Activated T-helper 17 cell treated with anti-CD3 and anti-CD28 coated beads, Interleukin-2, amount 50 U/mL, for 72 hours (primary cell): Measurements from ENCODE around the gene CYP27C1. TPM values are rescaled to one million over a fixed set of nuclear protein-coding genes. Genes with fewer than 3 reads are reported as not detected.

Source experiments
- ATAC-seq: fragments of 150-1000 bp; cut with Tn5 transposase; replicated peaks from 2 replicates; pipeline ENCODE4 v1.10.0; 2021; ENCODE audit warnings: mild to moderate bottlenecking, moderate library complexity
- H3K27ac Mint-ChIP-seq: one replicate; pipeline ENCODE4 v1.8.0; 2022; ENCODE audit warnings: mixed read lengths
- H3K27me3 Mint-ChIP-seq: one replicate; pipeline ENCODE4 v1.8.0; 2022; ENCODE audit warnings: mixed read lengths
- H3K36me3 Mint-ChIP-seq: one replicate; pipeline ENCODE4 v1.8.0; 2022; ENCODE audit warnings: low read depth, mild to moderate bottlenecking, mixed read lengths
- H3K4me1 Mint-ChIP-seq: one replicate; pipeline ENCODE4 v1.8.0; 2022; ENCODE audit warnings: mixed read lengths
- H3K4me3 Mint-ChIP-seq: one replicate; pipeline ENCODE4 v1.8.0; 2022; ENCODE audit warnings: mild to moderate bottlenecking, mixed read lengths
- H3K9me3 Mint-ChIP-seq: one replicate; pipeline ENCODE4 v1.8.0; 2022; ENCODE audit warnings: mixed read lengths
- total RNA-seq, 2 donors: library from RNA; stranded (reverse); gene quantifications; one replicate each; pipeline ENCODE4 v1.2.3, GENCODE V29; 2022

CYP27C1 gene
- total RNA-seq, 2 donors from 2014 or later = not detected

- Mint-ChIP-seq H3K9me3 (no peaks in the 10 kb centered on the region), H3K4me1 (no peaks in the 10 kb centered on the region), H3K4me3 (no peak overlapping the region), H3K27ac (no peak overlapping the region), H3K36me3 (no peaks in the 10 kb centered on the region), H3K27me3 (peaks cover 4% of the 10 kb centered on the region)
- ATAC-seq = no peak
Measured at GRCh38 chr2:127162261-127163089, 57.6 kb downstream of the CYP27C1 start.

GRCh38 chr2:127161176-127162136 lies 58.6 kb downstream of the CYP27C1 start:
- no peaks in the 10 kb centered on the region for H3K9me3 Mint-ChIP-seq
- H3K4me1 Mint-ChIP-seq = no peaks in the 10 kb centered on the region
- H3K4me3 Mint-ChIP-seq = no peak overlapping the region

GRCh38 chr2:127160676-127161075 lies 59.4 kb downstream of the CYP27C1 start:
- no peaks in the 10 kb centered on the region for H3K36me3 Mint-ChIP-seq
- peaks cover 6% of the 10 kb centered on the region for H3K27me3 Mint-ChIP-seq
- no peaks in the 10 kb centered on the region for H3K4me1 Mint-ChIP-seq
- H3K27ac Mint-ChIP-seq = peak overlapping the region; percentile 22
- H3K4me3 Mint-ChIP-seq = no peak overlapping the region
- H3K9me3 Mint-ChIP-seq = no peaks in the 10 kb centered on the region
- ATAC-seq = no peak

More at GRCh38 chr2:127161176-127162136, 58.6 kb downstream of the CYP27C1 start:
- ATAC-seq = no peak
- peaks cover 4% of the 10 kb centered on the region for H3K27me3 Mint-ChIP-seq
- H3K36me3 Mint-ChIP-seq = no peaks in the 10 kb centered on the region
- peak overlapping the region; percentile 22 for H3K27ac Mint-ChIP-seq

GRCh38 chr2:127159543-127159942 lies 60.6 kb downstream of the CYP27C1 start:
- no peaks in the 10 kb centered on the region for H3K4me1 Mint-ChIP-seq
- no peaks in the 10 kb centered on the region for H3K9me3 Mint-ChIP-seq
- no peak overlapping the region for H3K27ac Mint-ChIP-seq
- no peak for ATAC-seq
- H3K36me3 Mint-ChIP-seq = no peaks in the 10 kb centered on the region
- H3K4me3 Mint-ChIP-seq = no peak overlapping the region
- H3K27me3 Mint-ChIP-seq = peaks cover 6% of the 10 kb centered on the region

GRCh38 chr2:127158614-127159290 lies 61.3 kb downstream of the CYP27C1 start:
- no peaks in the 10 kb centered on the region for H3K4me1 Mint-ChIP-seq
- no peak overlapping the region for H3K27ac Mint-ChIP-seq
- no peak overlapping the region for H3K4me3 Mint-ChIP-seq
- no peak for ATAC-seq
- no peaks in the 10 kb centered on the region for H3K36me3 Mint-ChIP-seq
- H3K9me3 Mint-ChIP-seq = no peaks in the 10 kb centered on the region
- peaks cover 6% of the 10 kb centered on the region for H3K27me3 Mint-ChIP-seq

- Mint-ChIP-seq H3K4me3 (no peak overlapping the region), H3K36me3 (no peaks in the 10 kb centered on the region), H3K27ac (no peak overlapping the region), H3K4me1 (no peaks in the 10 kb centered on the region), H3K9me3 (no peaks in the 10 kb centered on the region), H3K27me3 (peaks cover 6% of the 10 kb centered on the region)
- ATAC-seq = no peak
Measured at GRCh38 chr2:127157651-127158485, 62.2 kb downstream of the CYP27C1 start.

- Mint-ChIP-seq H3K27me3 (peaks cover 6% of the 10 kb centered on the region), H3K4me1 (no peaks in the 10 kb centered on the region), H3K27ac (no peak overlapping the region), H3K4me3 (no peak overlapping the region), H3K9me3 (no peaks in the 10 kb centered on the region), H3K36me3 (no peaks in the 10 kb centered on the region)
- no peak for ATAC-seq
Measured at GRCh38 chr2:127157114-127157513, 63.0 kb downstream of the CYP27C1 start.

- ATAC-seq = no peak
- H3K27ac Mint-ChIP-seq = no peak overlapping the region
Measured at GRCh38 chr2:127155947-127156346, 64.2 kb downstream of the CYP27C1 start.

GRCh38 chr2:127155028-127155581 lies 65.0 kb downstream of the CYP27C1 start:
- Mint-ChIP-seq H3K36me3 (no peaks in the 10 kb centered on the region), H3K27ac (no peak overlapping the region), H3K9me3 (no peaks in the 10 kb centered on the region), H3K27me3 (peaks cover 6% of the 10 kb centered on the region), H3K4me1 (no peaks in the 10 kb centered on the region), H3K4me3 (no peak overlapping the region)
- no peak for ATAC-seq

More at GRCh38 chr2:127155947-127156346, 64.2 kb downstream of the CYP27C1 start:
- peaks cover 6% of the 10 kb centered on the region for H3K27me3 Mint-ChIP-seq
- H3K36me3 Mint-ChIP-seq = no peaks in the 10 kb centered on the region
- no peaks in the 10 kb centered on the region for H3K4me1 Mint-ChIP-seq
- no peak overlapping the region for H3K4me3 Mint-ChIP-seq
- H3K9me3 Mint-ChIP-seq = no peaks in the 10 kb centered on the region

GRCh38 chr2:127154396-127154795 lies 65.7 kb downstream of the CYP27C1 start:
- Mint-ChIP-seq H3K36me3 (no peaks in the 10 kb centered on the region), H3K27me3 (peaks cover 6% of the 10 kb centered on the region), H3K4me3 (no peak overlapping the region), H3K9me3 (no peaks in the 10 kb centered on the region), H3K4me1 (no peaks in the 10 kb centered on the region), H3K27ac (no peak overlapping the region)
- no peak for ATAC-seq

- ATAC-seq = no peak
Measured at GRCh38 chr2:127153691-127154158, 66.4 kb downstream of the CYP27C1 start.

GRCh38 chr2:127150996-127151395 lies 69.1 kb downstream of the CYP27C1 start:
- Mint-ChIP-seq H3K36me3 (no peaks in the 10 kb centered on the region), H3K4me1 (no peaks in the 10 kb centered on the region), H3K27ac (no peak overlapping the region), H3K4me3 (no peak overlapping the region), H3K27me3 (peaks cover 3% of the 10 kb centered on the region), H3K9me3 (no peaks in the 10 kb centered on the region)
- ATAC-seq = no peak

More at GRCh38 chr2:127153691-127154158, 66.4 kb downstream of the CYP27C1 start:
- no peaks in the 10 kb centered on the region for H3K4me1 Mint-ChIP-seq
- no peaks in the 10 kb centered on the region for H3K36me3 Mint-ChIP-seq
- no peak overlapping the region for H3K27ac Mint-ChIP-seq
- peaks cover 3% of the 10 kb centered on the region for H3K27me3 Mint-ChIP-seq
- H3K9me3 Mint-ChIP-seq = no peaks in the 10 kb centered on the region
- no peak overlapping the region for H3K4me3 Mint-ChIP-seq

GRCh38 chr2:127149384-127149783 lies 70.7 kb downstream of the CYP27C1 start:
- H3K27me3 Mint-ChIP-seq = no peaks in the 10 kb centered on the region
- ATAC-seq = no peak
- H3K27ac Mint-ChIP-seq = no peak overlapping the region
- H3K4me1 Mint-ChIP-seq = no peaks in the 10 kb centered on the region
- no peak overlapping the region for H3K4me3 Mint-ChIP-seq
- no peaks in the 10 kb centered on the region for H3K36me3 Mint-ChIP-seq
- H3K9me3 Mint-ChIP-seq = no peaks in the 10 kb centered on the region
